PFSK-1 (cell line): ENCODE data around the gene KIAA1549.

ENCODE experiments used
- FOXP2 ChIP-seq: optimal IDR thresholded peaks from 2 replicates; pipeline ENCODE3; 2011; ENCODE audit warnings: borderline replicate concordance, control low read depth, inconsistent platforms; ENCODE audit not compliant: insufficient read depth; ENCODE audit errors: extremely low read length, extremely low read depth
- POLR2AphosphoS5 ChIP-seq: IDR thresholded peaks from 2 replicates; pipeline ENCODE4 v1.6.1; 2012; ENCODE audit warnings: low read depth, mild to moderate bottlenecking, control low read depth, low read length, moderate library complexity
- REST ChIP-seq, 2 experiments: IDR thresholded peaks; 2 replicates each; pipeline versions ENCODE4 v1.6.1 to v1.8.0; 2011 to 2012; ENCODE audit warnings: low read depth in 2 of 2, low read length in 2 of 2, control low read depth in 1 of 2, inconsistent platforms in 1 of 2, mild to moderate bottlenecking in 1 of 2, moderate library complexity in 1 of 2; ENCODE audit not compliant: insufficient read depth in 1 of 2
- SIN3A ChIP-seq: IDR thresholded peaks from 2 replicates; pipeline ENCODE4 v1.6.1; 2012; ENCODE audit warnings: mild to moderate bottlenecking, low read length, moderate library complexity, borderline replicate concordance; ENCODE audit not compliant: insufficient read depth
- TAF1 ChIP-seq: IDR thresholded peaks from 2 replicates; pipeline ENCODE4 v1.6.1; 2012; ENCODE audit warnings: low read length, control low read depth, borderline replicate concordance; ENCODE audit not compliant: insufficient read depth

The KIAA1549 gene

GRCh38 chr7:138919911-138920310 is 61.3 kb downstream of the KIAA1549 start:
- no peak for TF ChIP-seq FOXP2

GRCh38 chr7:138919216-138919615 is 62.0 kb downstream of the KIAA1549 start:
- no peak for TF ChIP-seq SIN3A
- no peak for TF ChIP-seq REST (IDR thresholded peaks at IDR 0.05; ENCODE audit: insufficient read depth in 1 of 2, low read depth in 2 of 2, low read length in 2 of 2)
- TF ChIP-seq FOXP2, result no peak
- no peak for TF ChIP-seq TAF1
- no peak for TF ChIP-seq POLR2AphosphoS5

- TF ChIP-seq TAF1, result no peak
- TF ChIP-seq SIN3A, result no peak
- TF ChIP-seq REST (IDR thresholded peaks at IDR 0.05; ENCODE audit: insufficient read depth in 1 of 2, low read depth in 2 of 2, low read length in 2 of 2), result no peak
- TF ChIP-seq FOXP2, result no peak
- no peak for TF ChIP-seq POLR2AphosphoS5
Observed at GRCh38 chr7:138918756-138919155, 62.4 kb downstream of the KIAA1549 start.

- TF ChIP-seq SIN3A (no peak), REST (IDR thresholded peaks at IDR 0.05; ENCODE audit: insufficient read depth in 1 of 2, low read depth in 2 of 2, low read length in 2 of 2) (no peak), TAF1 (no peak), FOXP2 (no peak), POLR2AphosphoS5 (no peak)
Observed at GRCh38 chr7:138918176-138918575, 63.0 kb downstream of the KIAA1549 start.

GRCh38 chr7:138917771-138918170 is 63.4 kb downstream of the KIAA1549 start:
- TF ChIP-seq FOXP2 (no peak), POLR2AphosphoS5 (no peak), SIN3A (no peak), REST (IDR thresholded peaks at IDR 0.05; ENCODE audit: insufficient read depth in 1 of 2, low read depth in 2 of 2, low read length in 2 of 2) (no peak), TAF1 (no peak)

- TF ChIP-seq SIN3A (no peak), POLR2AphosphoS5 (no peak), REST (IDR thresholded peaks at IDR 0.05; ENCODE audit: insufficient read depth in 1 of 2, low read depth in 2 of 2, low read length in 2 of 2) (no peak), FOXP2 (no peak), TAF1 (no peak)
Observed at GRCh38 chr7:138916731-138917130, 64.5 kb downstream of the KIAA1549 start.
